Measurements from ENCODE around the gene QKI. TPM values are rescaled to one million over a fixed set of nuclear protein-coding genes. Genes with fewer than 3 reads are reported as not detected.

The QKI gene
- total RNA-seq, 1 donor from 2014 or later, result 204 TPM

DNA sequence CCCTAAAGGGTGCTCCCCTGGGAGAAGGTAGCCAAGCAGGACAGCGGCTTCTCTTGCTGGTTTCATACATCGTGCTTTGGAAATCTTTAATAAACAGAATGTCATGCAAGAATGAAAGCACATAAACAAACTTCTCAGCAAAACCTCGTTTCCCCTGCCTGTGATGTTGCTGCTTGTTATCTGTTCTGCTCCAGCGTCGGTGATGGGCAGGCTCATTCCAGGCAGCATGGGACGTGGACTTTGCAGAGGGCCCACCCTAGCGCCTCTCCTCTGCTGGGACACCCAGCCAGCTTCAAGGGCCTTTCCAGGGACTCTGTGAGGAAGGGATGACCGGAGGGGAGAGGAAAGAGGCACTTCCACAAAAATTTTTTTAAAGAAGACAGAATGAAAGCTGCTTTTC lies 197.7 kb downstream of the QKI start:
- Mint-ChIP-seq H3K27me3 (ENCODE audit: low read depth, unreplicated experiment) (peaks cover 7% of the 10 kb centered on the region), H3K4me3 (ENCODE audit: unreplicated experiment) (no peak overlapping the region), H3K27ac (ENCODE audit: unreplicated experiment) (no peak overlapping the region), H3K36me3 (ENCODE audit: low read depth, unreplicated experiment) (no peaks in the 10 kb centered on the region), H3K4me1 (ENCODE audit: low read depth, unreplicated experiment) (peaks cover 11% of the 10 kb centered on the region), H3K9me3 (ENCODE audit: unreplicated experiment) (peaks cover 4% of the 10 kb centered on the region)
- TF ChIP-seq, protein P1, sequence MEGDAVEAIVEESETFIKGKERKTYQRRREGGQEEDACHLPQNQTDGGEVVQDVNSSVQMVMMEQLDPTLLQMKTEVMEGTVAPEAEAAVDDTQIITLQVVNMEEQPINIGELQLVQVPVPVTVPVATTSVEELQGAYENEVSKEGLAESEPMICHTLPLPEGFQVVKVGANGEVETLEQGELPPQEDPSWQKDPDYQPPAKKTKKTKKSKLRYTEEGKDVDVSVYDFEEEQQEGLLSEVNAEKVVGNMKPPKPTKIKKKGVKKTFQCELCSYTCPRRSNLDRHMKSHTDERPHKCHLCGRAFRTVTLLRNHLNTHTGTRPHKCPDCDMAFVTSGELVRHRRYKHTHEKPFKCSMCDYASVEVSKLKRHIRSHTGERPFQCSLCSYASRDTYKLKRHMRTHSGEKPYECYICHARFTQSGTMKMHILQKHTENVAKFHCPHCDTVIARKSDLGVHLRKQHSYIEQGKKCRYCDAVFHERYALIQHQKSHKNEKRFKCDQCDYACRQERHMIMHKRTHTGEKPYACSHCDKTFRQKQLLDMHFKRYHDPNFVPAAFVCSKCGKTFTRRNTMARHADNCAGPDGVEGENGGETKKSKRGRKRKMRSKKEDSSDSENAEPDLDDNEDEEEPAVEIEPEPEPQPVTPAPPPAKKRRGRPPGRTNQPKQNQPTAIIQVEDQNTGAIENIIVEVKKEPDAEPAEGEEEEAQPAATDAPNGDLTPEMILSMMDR (IDR thresholded peaks at IDR 0.05; ENCODE audit: insufficient read depth, low read depth, low read length), result no peak
- TF ChIP-seq EZH2 (IDR thresholded peaks at IDR 0.05; ENCODE audit: insufficient read depth, low read length), result no peak
- Histone ChIP-seq H3K27ac (ENCODE audit: low read depth, low read length) (no peak overlapping the region), H3K9me3 (ENCODE audit: insufficient read depth, low read depth, low read length) (no peaks in the 10 kb centered on the region), H3K4me3 (ENCODE audit: insufficient read depth, low read depth, low read length) (no peak overlapping the region), H4K20me1 (ENCODE audit: insufficient read depth, low read length) (no peaks in the 10 kb centered on the region), H3K4me2 (ENCODE audit: low read length) (no peak overlapping the region), H3K9ac (ENCODE audit: low read length) (no peak overlapping the region), H3K4me1 (ENCODE audit: insufficient read depth, low read length) (no peaks in the 10 kb centered on the region), H2AFZ (ENCODE audit: low read depth, low read length) (no peak overlapping the region), H3K27me3 (ENCODE audit: insufficient read depth, low read length) (no peaks in the 10 kb centered on the region), H3K36me3 (ENCODE audit: insufficient read depth, low read length) (no peaks in the 10 kb centered on the region), H3K79me2 (ENCODE audit: insufficient read depth, low read length) (no peaks in the 10 kb centered on the region)
- DNase-seq (ENCODE audit: low read depth) (no peak), FAIRE-seq (no peak)

DNA sequence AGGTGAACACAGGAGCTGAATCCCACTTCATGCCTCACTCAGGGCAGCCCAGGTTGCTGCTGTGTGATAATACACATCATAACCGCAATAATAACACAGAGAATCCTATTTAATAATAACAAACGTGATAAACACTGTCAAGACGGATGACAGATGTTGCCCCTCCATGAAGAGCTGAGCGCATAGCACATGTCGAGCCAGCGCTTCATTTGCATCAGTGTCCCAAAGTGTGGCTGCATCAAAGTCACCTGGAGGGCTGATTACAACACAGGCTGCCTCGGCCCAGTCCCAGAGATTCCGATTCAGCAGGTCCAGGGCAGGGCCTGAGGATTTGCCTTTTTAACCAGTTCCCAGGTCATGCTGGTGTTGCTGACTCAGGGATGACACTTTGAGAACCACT lies 198.5 kb downstream of the QKI start:
- no peak for FAIRE-seq

DNA sequence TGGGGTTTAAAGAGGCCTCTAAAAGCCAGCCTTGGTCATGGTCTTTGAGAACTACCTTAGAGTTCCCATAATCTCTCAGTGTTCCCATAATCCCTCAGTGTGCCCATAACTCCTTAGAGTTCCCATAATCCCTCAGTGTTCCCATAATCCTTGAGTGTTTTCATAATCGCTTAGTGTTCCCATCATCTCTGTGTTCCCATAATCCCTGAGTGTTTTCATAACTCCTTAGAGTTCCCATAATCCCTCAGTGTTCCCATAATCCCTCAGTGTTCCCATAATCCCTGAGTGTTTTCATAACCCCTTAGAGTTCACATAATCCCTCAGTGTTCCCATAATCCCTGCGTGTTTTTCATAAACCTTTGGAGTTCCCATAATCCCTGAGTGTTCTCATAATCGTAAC lies 199.2 kb downstream of the QKI start:
- FAIRE-seq (no peak), DNase-seq (ENCODE audit: low read depth) (no peak)
- no peaks in the 10 kb centered on the region for H4K20me1 ChIP-seq (ENCODE audit: insufficient read depth, low read length)
- H3K27ac ChIP-seq (ENCODE audit: low read depth, low read length), result no peak overlapping the region
- TF ChIP-seq, protein P1 (IDR thresholded peaks at IDR 0.05; ENCODE audit: insufficient read depth, low read depth, low read length), result no peak
- TF ChIP-seq EZH2 (IDR thresholded peaks at IDR 0.05; ENCODE audit: insufficient read depth, low read length), result no peak
- Mint-ChIP-seq H3K4me1 (ENCODE audit: low read depth, unreplicated experiment) (peaks cover 7% of the 10 kb centered on the region), H3K27me3 (ENCODE audit: low read depth, unreplicated experiment) (peaks cover 5% of the 10 kb centered on the region), H3K9me3 (ENCODE audit: unreplicated experiment) (peaks cover 4% of the 10 kb centered on the region), H3K36me3 (ENCODE audit: low read depth, unreplicated experiment) (no peaks in the 10 kb centered on the region), H3K27ac (ENCODE audit: unreplicated experiment) (no peak overlapping the region), H3K4me3 (ENCODE audit: unreplicated experiment) (no peak overlapping the region)
- no peak overlapping the region for H3K9ac ChIP-seq (ENCODE audit: low read length)
- H3K9me3 ChIP-seq (ENCODE audit: insufficient read depth, low read depth, low read length), result no peaks in the 10 kb centered on the region
- no peaks in the 10 kb centered on the region for H3K27me3 ChIP-seq (ENCODE audit: insufficient read depth, low read length)
- H2AFZ ChIP-seq (ENCODE audit: low read depth, low read length), result no peak overlapping the region
- H3K4me1 ChIP-seq (ENCODE audit: insufficient read depth, low read length), result no peaks in the 10 kb centered on the region
- no peak overlapping the region for H3K4me3 ChIP-seq (ENCODE audit: insufficient read depth, low read depth, low read length)
- H3K36me3 ChIP-seq (ENCODE audit: insufficient read depth, low read length), result no peaks in the 10 kb centered on the region
- H3K4me2 ChIP-seq (ENCODE audit: low read length), result no peak overlapping the region
- no peaks in the 10 kb centered on the region for H3K79me2 ChIP-seq (ENCODE audit: insufficient read depth, low read length)

More for the DNA sequence above, 198.5 kb downstream of the QKI start:
- TF ChIP-seq EZH2 (IDR thresholded peaks at IDR 0.05; ENCODE audit: insufficient read depth, low read length), result no peak
- TF ChIP-seq, protein P1 (IDR thresholded peaks at IDR 0.05; ENCODE audit: insufficient read depth, low read depth, low read length), result no peak
- Mint-ChIP-seq H3K27ac (ENCODE audit: unreplicated experiment) (no peak overlapping the region), H3K27me3 (ENCODE audit: low read depth, unreplicated experiment) (peaks cover 5% of the 10 kb centered on the region), H3K36me3 (ENCODE audit: low read depth, unreplicated experiment) (no peaks in the 10 kb centered on the region), H3K9me3 (ENCODE audit: unreplicated experiment) (peaks cover 4% of the 10 kb centered on the region), H3K4me3 (ENCODE audit: unreplicated experiment) (no peak overlapping the region), H3K4me1 (ENCODE audit: low read depth, unreplicated experiment) (peaks cover 11% of the 10 kb centered on the region)
- no peaks in the 10 kb centered on the region for H3K27me3 ChIP-seq (ENCODE audit: insufficient read depth, low read length)
- H4K20me1 ChIP-seq (ENCODE audit: insufficient read depth, low read length), result no peaks in the 10 kb centered on the region
- H2AFZ ChIP-seq (ENCODE audit: low read depth, low read length), result no peak overlapping the region
- no peaks in the 10 kb centered on the region for H3K4me1 ChIP-seq (ENCODE audit: insufficient read depth, low read length)
- no peaks in the 10 kb centered on the region for H3K9me3 ChIP-seq (ENCODE audit: insufficient read depth, low read depth, low read length)
- H3K9ac ChIP-seq (ENCODE audit: low read length), result no peak overlapping the region
- no peak overlapping the region for H3K4me2 ChIP-seq (ENCODE audit: low read length)
- H3K79me2 ChIP-seq (ENCODE audit: insufficient read depth, low read length), result no peaks in the 10 kb centered on the region
- H3K27ac ChIP-seq (ENCODE audit: low read depth, low read length), result no peak overlapping the region
- H3K36me3 ChIP-seq (ENCODE audit: insufficient read depth, low read length), result no peaks in the 10 kb centered on the region
- no peak overlapping the region for H3K4me3 ChIP-seq (ENCODE audit: insufficient read depth, low read depth, low read length)
- no peak for DNase-seq (ENCODE audit: low read depth)
